Measurements from ENCODE around the gene IRAG1. TPM values are rescaled to one million over a fixed set of nuclear protein-coding genes. Genes with fewer than 3 reads are reported as not detected.

The IRAG1 gene
- total RNA-seq, 1 donor from 2014 or later = not detected

DNA sequence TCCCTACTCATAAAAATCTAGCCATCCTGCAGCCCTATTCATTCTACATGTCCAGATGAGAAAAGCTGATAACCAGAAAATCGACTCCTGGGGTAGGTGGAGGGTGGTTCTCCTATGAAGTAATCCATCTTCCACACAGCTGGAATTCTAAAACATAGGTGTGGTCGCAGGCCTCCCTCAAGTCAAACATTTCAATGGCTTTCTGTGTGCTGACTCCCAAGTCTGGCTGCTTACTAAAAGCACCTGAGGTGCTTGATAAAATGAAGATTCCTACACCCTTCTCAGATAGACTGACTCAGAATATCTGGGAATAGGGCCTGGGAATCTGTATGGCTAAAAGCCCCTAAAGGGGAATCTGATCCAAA is 26.1 kb downstream of the IRAG1 start:
- Mint-ChIP-seq H3K4me1 (peaks cover 7% of the 10 kb centered on the region), H3K27ac (no peak overlapping the region), H3K27me3 (no peaks in the 10 kb centered on the region), H3K9me3 (no peaks in the 10 kb centered on the region), H3K36me3 (ENCODE audit: low read depth) (no peaks in the 10 kb centered on the region), H3K4me3 (no peak overlapping the region)
- DNase-seq (no peak), ATAC-seq (ENCODE audit: low read depth) (no peak)
- intact Hi-C loops (cut with micrococcal nuclease) = no loop called here
- ChIA-PET POLR2A (no interaction called here), CTCF (no interaction called here)
- TF ChIP-seq, protein P1, sequence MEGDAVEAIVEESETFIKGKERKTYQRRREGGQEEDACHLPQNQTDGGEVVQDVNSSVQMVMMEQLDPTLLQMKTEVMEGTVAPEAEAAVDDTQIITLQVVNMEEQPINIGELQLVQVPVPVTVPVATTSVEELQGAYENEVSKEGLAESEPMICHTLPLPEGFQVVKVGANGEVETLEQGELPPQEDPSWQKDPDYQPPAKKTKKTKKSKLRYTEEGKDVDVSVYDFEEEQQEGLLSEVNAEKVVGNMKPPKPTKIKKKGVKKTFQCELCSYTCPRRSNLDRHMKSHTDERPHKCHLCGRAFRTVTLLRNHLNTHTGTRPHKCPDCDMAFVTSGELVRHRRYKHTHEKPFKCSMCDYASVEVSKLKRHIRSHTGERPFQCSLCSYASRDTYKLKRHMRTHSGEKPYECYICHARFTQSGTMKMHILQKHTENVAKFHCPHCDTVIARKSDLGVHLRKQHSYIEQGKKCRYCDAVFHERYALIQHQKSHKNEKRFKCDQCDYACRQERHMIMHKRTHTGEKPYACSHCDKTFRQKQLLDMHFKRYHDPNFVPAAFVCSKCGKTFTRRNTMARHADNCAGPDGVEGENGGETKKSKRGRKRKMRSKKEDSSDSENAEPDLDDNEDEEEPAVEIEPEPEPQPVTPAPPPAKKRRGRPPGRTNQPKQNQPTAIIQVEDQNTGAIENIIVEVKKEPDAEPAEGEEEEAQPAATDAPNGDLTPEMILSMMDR (IDR thresholded peaks at IDR 0.05) = no peak

DNA sequence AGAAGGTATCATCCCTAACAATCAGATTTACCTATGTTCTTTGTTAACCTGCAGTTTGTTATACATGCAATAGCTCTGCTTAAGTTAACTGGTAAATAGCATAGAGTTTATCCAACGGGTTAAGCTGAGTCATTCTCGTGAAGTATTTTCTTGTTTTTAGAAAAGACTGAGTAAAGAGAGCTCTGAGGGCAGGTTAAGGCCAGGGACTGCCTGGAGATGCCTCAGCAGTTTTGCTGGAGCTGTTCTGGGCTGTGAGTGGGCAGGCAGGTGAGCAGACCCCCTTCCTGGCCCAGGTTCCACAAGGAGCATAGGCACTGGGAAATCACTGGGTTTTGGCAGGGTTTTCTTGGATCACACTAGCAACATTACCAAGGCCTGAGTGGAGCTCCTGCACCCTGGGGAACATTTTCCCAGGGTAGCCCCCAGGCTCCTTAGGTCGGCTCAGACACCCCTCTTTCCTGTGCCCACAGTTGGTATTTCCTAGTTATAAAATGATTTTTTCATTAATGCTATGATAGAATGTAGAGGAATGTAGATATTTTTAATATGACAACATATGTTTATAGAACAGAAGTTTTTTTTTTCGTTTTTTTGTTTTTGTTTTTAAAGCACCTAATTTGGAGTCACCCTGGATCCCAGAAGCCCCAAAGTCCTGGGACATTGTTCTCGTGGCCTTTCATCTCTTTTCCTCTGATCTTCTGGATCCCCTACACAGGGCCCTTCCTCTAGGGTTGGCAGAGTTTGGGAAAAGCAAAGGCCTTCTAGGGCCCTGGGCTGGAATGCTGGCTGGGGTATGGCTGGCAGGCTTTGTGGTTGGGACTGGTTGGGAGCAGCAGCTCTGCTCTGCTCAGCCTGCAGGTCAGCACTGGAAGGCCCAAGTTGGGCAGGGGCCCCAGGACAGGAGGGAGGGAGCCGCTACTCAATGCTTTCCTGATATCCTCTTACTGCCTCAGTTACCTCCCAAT is 26.7 kb downstream of the IRAG1 start:
- Mint-ChIP-seq H3K36me3 (ENCODE audit: low read depth) (no peaks in the 10 kb centered on the region), H3K27me3 (no peaks in the 10 kb centered on the region), H3K4me3 (no peak overlapping the region), H3K27ac (no peak overlapping the region), H3K9me3 (no peaks in the 10 kb centered on the region), H3K4me1 (peaks cover 7% of the 10 kb centered on the region)
- DNase-seq (no peak), ATAC-seq (ENCODE audit: low read depth) (no peak)
- intact Hi-C loops (cut with micrococcal nuclease) = no loop called here
- CTCF ChIA-PET = no interaction called here
- TF ChIP-seq, protein P1 (IDR thresholded peaks at IDR 0.05) = no peak
- POLR2A ChIA-PET = no interaction called here

DNA sequence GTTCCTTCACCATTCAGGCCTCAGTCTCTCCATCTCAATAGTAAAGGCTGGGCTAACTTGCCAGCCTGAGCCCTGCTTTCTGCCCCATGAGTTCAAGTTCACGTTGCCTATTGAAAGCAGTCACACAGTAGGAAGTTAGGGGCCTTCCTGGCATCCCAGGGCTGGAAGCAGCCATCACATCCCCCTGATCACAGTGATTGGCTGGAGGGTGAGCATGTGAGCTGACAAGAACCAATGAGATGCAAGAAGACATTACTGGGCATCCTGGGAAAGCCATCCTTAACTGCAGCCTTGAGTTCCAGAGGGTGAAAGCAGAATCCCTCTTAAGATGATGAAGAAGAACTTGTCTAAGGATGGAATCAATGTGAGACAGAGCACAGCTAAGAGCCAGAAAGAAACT is 29.1 kb downstream of the IRAG1 start:
- ChIA-PET CTCF (interaction anchor here (1.0 kb wide), 1 partner anchor 200 kb away, joined by 4 read pairs; no protein-coding TSS in a partner anchor), POLR2A (no interaction called here)
- DNase-seq (no peak), ATAC-seq (ENCODE audit: low read depth) (no peak)
- Mint-ChIP-seq H3K4me1 (peaks cover 13% of the 10 kb centered on the region), H3K4me3 (no peak overlapping the region), H3K9me3 (no peaks in the 10 kb centered on the region), H3K27me3 (no peaks in the 10 kb centered on the region), H3K27ac (no peak overlapping the region), H3K36me3 (ENCODE audit: low read depth) (no peaks in the 10 kb centered on the region)
- TF ChIP-seq, protein P1 (IDR thresholded peaks at IDR 0.05) = no peak
- intact Hi-C loops (cut with micrococcal nuclease) = no loop called here

GRCh38 chr11:10663990-10664389 is 29.6 kb downstream of the IRAG1 start:
- Mint-ChIP-seq H3K4me3 (no peak overlapping the region), H3K36me3 (ENCODE audit: low read depth) (no peaks in the 10 kb centered on the region), H3K27ac (no peak overlapping the region), H3K4me1 (peaks cover 18% of the 10 kb centered on the region), H3K9me3 (no peaks in the 10 kb centered on the region), H3K27me3 (no peaks in the 10 kb centered on the region)
- TF ChIP-seq, protein P1 (IDR thresholded peaks at IDR 0.05) = no peak
- POLR2A ChIA-PET = no interaction called here
- no peak for DNase-seq
- CTCF ChIA-PET = no interaction called here
- no peak for ATAC-seq (ENCODE audit: low read depth)
- intact Hi-C loops (cut with micrococcal nuclease) = no loop called here

- ChIA-PET CTCF (no interaction called here), POLR2A (no interaction called here)
- DNase-seq (no peak), ATAC-seq (ENCODE audit: low read depth) (no peak)
- H3K27ac Mint-ChIP-seq = no peak overlapping the region
- intact Hi-C loops (cut with micrococcal nuclease) = no loop called here
- TF ChIP-seq, protein P1 (IDR thresholded peaks at IDR 0.05) = no peak
- no peaks in the 10 kb centered on the region for H3K27me3 Mint-ChIP-seq
- no peaks in the 10 kb centered on the region for H3K36me3 Mint-ChIP-seq (ENCODE audit: low read depth)
- H3K4me1 Mint-ChIP-seq = peaks cover 25% of the 10 kb centered on the region
- no peaks in the 10 kb centered on the region for H3K9me3 Mint-ChIP-seq
- H3K4me3 Mint-ChIP-seq = no peak overlapping the region
Measured at GRCh38 chr11:10663365-10663764, 30.2 kb downstream of the IRAG1 start.

Data from activated B cell treated with CpG ODN at 0.5 μM for 24 hours (primary cell).